GM12878 (cell line): Measurements from ENCODE around the gene POFUT2.
"Not testable (repeated sequence)": the region's sequence is repeated elsewhere in the genome, so short reads cannot be mapped to it uniquely, and the experiment has no call there.

Experiments used
- ATF2 ChIP-seq: IDR thresholded peaks from 2 replicates; pipeline ENCODE4 v1.6.1; 2012; ENCODE audit warnings: low read length, inconsistent platforms
- BCL11A ChIP-seq: IDR thresholded peaks from 2 replicates; pipeline ENCODE4 v1.6.1; 2011; ENCODE audit warnings: low read depth, low read length
- BCLAF1 ChIP-seq: fragments of 450-650 bp; IDR thresholded peaks from 2 replicates; pipeline ENCODE4 v1.6.1; 2017; ENCODE audit warnings: antibody characterized with exemption, mild to moderate bottlenecking, moderate library complexity
- CHD1 ChIP-seq: IDR thresholded peaks from 2 replicates; pipeline ENCODE4 v1.6.1; 2012; ENCODE audit warnings: low read depth, low read length, improper control_type of control experiment
- EP300 ChIP-seq, 2 experiments: fragments of 150-350 bp in 1 of 2; IDR thresholded peaks; 2 replicates each; pipeline ENCODE4 v1.6.1; 2011 to 2012; ENCODE audit warnings: low read depth in 2 of 2, low read length in 2 of 2, borderline replicate concordance in 1 of 2, improper control_type of control experiment in 1 of 2, inconsistent platforms in 1 of 2; ENCODE audit not compliant: control insufficient read depth in 1 of 2
- ESRRA ChIP-seq: IDR thresholded peaks from 2 replicates; pipeline ENCODE4 v1.6.1; 2012; ENCODE audit warnings: mild to moderate bottlenecking, low read length, improper control_type of control experiment
- LARP7 ChIP-seq: fragments of 450-650 bp; IDR thresholded peaks from 2 replicates; pipeline ENCODE4 v1.6.1; 2017; ENCODE audit warnings: mild to moderate bottlenecking
- POLR2A ChIP-seq: IDR thresholded peaks from 2 replicates; pipeline ENCODE4 v1.6.1; 2011; ENCODE audit warnings: low read depth, mild to moderate bottlenecking, low read length
- RAD21 ChIP-seq: IDR thresholded peaks from 2 replicates; pipeline ENCODE4 v1.6.1; 2011; ENCODE audit warnings: mild to moderate bottlenecking, low read depth, low read length, moderate library complexity; ENCODE audit not compliant: insufficient read depth
- TAF1 ChIP-seq: IDR thresholded peaks from 2 replicates; pipeline ENCODE4 v1.6.1; 2011; ENCODE audit warnings: mild to moderate bottlenecking, low read depth, low read length, borderline replicate concordance
- USF1 ChIP-seq: IDR thresholded peaks from 2 replicates; pipeline ENCODE4 v1.6.1; 2011; ENCODE audit warnings: borderline replicate concordance, low read depth, mild to moderate bottlenecking, moderate library complexity, mixed read lengths, low read length; ENCODE audit not compliant: insufficient read depth; ENCODE audit errors: extremely low read length
- TF ChIP-seq, protein P1 (sequence below): IDR thresholded peaks from 2 replicates; pipeline ENCODE4 v1.6.1; 2011; ENCODE audit warnings: low read depth, mild to moderate bottlenecking, low read length, moderate library complexity, borderline replicate concordance; ENCODE audit errors: extremely low read depth
- TF ChIP-seq, protein P2 (sequence below), 3 experiments: IDR thresholded peaks in 2 of 3; conservative IDR thresholded peaks in 1 of 3; 2 replicates each; pipeline ENCODE4 v1.5.1; 2011; ENCODE audit warnings: low read depth in 3 of 3, low read length in 3 of 3, mild to moderate bottlenecking in 3 of 3, control low read depth in 2 of 3, moderate library complexity in 2 of 3, inconsistent platforms in 1 of 3, mixed read lengths in 1 of 3; ENCODE audit not compliant: control insufficient read depth in 2 of 3, insufficient read depth in 1 of 3; ENCODE audit errors: extremely low read depth in 1 of 3
- TF ChIP-seq, protein P3 (sequence below): IDR thresholded peaks from 2 replicates; pipeline ENCODE4 v1.6.1; 2011; ENCODE audit warnings: mild to moderate bottlenecking, low read depth, low read length, moderate library complexity; ENCODE audit not compliant: insufficient replicate concordance

DNA sequence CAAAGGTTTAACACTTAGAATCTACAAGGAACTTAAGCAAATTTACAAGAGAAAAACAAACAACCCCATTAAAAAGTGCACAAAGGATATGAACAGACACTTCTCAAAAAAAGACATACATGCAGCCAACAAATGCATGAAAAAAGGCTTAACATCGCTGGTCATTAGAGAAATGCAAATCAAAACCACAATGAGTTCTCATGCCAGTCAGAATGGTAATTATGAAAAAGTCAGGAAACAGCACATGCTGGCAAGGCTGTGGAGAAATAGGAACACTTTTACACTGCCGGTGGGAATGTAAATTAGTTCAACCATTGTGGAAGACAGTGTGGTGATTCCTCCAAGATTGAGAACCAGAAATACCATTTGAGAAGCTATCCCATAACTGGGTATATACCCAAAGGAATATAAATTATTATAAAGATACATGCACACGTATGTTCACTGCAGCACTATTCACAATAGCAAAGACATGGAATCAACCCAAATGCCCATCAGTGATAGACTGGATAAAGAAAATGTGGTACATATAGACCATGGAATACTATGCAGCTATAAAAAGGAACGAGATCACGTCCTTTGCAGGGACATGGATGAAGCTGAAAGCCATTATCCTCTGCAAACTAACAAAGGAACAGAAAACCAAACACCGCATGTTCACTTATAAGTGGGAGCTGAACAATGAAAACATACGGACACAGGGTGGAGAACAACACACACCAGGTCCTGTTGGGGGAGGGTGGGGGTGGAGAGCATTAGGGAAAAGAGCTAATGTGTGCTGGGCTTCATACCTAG, 28.2 kb upstream of the POFUT2 start:
- TF ChIP-seq ESRRA; EP300 (IDR thresholded peaks at IDR 0.05; ENCODE audit: borderline replicate concordance in 1 of 2, control insufficient read depth in 1 of 2, low read depth in 2 of 2, low read length in 2 of 2); TAF1; RAD21; BCLAF1; LARP7; CHD1; POLR2A; USF1; BCL11A; ATF2: not testable (repeated sequence)
- TF ChIP-seq, protein P1, sequence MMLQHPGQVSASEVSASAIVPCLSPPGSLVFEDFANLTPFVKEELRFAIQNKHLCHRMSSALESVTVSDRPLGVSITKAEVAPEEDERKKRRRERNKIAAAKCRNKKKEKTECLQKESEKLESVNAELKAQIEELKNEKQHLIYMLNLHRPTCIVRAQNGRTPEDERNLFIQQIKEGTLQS: not testable (repeated sequence)
- TF ChIP-seq, protein P2, sequence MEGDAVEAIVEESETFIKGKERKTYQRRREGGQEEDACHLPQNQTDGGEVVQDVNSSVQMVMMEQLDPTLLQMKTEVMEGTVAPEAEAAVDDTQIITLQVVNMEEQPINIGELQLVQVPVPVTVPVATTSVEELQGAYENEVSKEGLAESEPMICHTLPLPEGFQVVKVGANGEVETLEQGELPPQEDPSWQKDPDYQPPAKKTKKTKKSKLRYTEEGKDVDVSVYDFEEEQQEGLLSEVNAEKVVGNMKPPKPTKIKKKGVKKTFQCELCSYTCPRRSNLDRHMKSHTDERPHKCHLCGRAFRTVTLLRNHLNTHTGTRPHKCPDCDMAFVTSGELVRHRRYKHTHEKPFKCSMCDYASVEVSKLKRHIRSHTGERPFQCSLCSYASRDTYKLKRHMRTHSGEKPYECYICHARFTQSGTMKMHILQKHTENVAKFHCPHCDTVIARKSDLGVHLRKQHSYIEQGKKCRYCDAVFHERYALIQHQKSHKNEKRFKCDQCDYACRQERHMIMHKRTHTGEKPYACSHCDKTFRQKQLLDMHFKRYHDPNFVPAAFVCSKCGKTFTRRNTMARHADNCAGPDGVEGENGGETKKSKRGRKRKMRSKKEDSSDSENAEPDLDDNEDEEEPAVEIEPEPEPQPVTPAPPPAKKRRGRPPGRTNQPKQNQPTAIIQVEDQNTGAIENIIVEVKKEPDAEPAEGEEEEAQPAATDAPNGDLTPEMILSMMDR (IDR thresholded peaks at IDR 0.05 in 2 of 3, conservative IDR thresholded peaks at IDR 0.05 in 1 of 3; ENCODE audit: control insufficient read depth in 2 of 3, extremely low read depth in 1 of 3, insufficient read depth in 1 of 3, low read depth in 3 of 3, low read length in 3 of 3): not testable (repeated sequence)
- TF ChIP-seq, protein P3, sequence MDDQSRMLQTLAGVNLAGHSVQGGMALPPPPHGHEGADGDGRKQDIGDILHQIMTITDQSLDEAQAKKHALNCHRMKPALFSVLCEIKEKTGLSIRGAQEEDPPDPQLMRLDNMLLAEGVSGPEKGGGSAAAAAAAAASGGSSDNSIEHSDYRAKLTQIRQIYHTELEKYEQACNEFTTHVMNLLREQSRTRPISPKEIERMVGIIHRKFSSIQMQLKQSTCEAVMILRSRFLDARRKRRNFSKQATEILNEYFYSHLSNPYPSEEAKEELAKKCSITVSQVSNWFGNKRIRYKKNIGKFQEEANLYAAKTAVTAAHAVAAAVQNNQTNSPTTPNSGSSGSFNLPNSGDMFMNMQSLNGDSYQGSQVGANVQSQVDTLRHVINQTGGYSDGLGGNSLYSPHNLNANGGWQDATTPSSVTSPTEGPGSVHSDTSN: not testable (repeated sequence)
